CD4-positive, alpha-beta T cell treated with Interleukin-1 beta for 1 hour (primary cell): ENCODE measurements around the gene CCDC137.

Experiments used
- DNase-seq, 2 donors: peaks; one replicate each; pipeline ENCODE4 v3.0.0-alpha.2; 2020 to 2022

Gene CCDC137

GRCh38 chr17:81651692-81652091 lies 14.8 kb upstream of the CCDC137 start:
- no peak for DNase-seq

- DNase-seq: peak in 1 of 2 donors; percentile 21
These were observed 13.4 kb upstream of the CCDC137 start for GRCh38 chr17:81652906-81653771.

GRCh38 chr17:81655378-81656117 lies 11.0 kb upstream of the CCDC137 start:
- no peak for DNase-seq

GRCh38 chr17:81656118-81656743 lies 10.3 kb upstream of the CCDC137 start, which contains the start of gene PDE6G:
Gene PDE6G (minus strand): TSS chr17:81656542. CDS start chr17:81653305, 3,237 bp downstream.
- no peak for DNase-seq

- DNase-seq: no peak
These were observed 9.7 kb upstream of the CCDC137 start for GRCh38 chr17:81656835-81657234.

GRCh38 chr17:81659038-81659437 lies 7.5 kb upstream of the CCDC137 start:
- no peak for DNase-seq

GRCh38 chr17:81660441-81660840 lies 6.1 kb upstream of the CCDC137 start:
- DNase-seq: no peak

GRCh38 chr17:81662002-81662401 lies 4.5 kb upstream of the CCDC137 start:
- no peak for DNase-seq

- no peak for DNase-seq
These were observed 2.5 kb upstream of the CCDC137 start for GRCh38 chr17:81664051-81664470.

- peak; percentile 34 to 43 for DNase-seq
These were observed 1.1 kb upstream of the CCDC137 start for GRCh38 chr17:81665205-81666091.

GRCh38 chr17:81666092-81666341 lies 520 bp upstream of the CCDC137 start:
- DNase-seq: peak in 1 of 2 donors; percentile 19

GRCh38 chr17:81667754-81668153 lies 1.2 kb downstream of the CCDC137 start:
- DNase-seq: no peak

GRCh38 chr17:81672504-81672903 lies 6.0 kb downstream of the CCDC137 start:
- no peak for DNase-seq

- no peak for DNase-seq
These were observed 6.4 kb downstream of the CCDC137 start for GRCh38 chr17:81672954-81673353.

GRCh38 chr17:81673561-81674258 lies 7.2 kb downstream of the CCDC137 start:
- DNase-seq: no peak

- DNase-seq: peak; percentile 39 to 41
These were observed 9.1 kb downstream of the CCDC137 start for GRCh38 chr17:81675515-81676221.

- no peak for DNase-seq
These were observed 10.4 kb downstream of the CCDC137 start for GRCh38 chr17:81676906-81677305.

- DNase-seq: no peak
These were observed 13.6 kb downstream of the CCDC137 start for GRCh38 chr17:81680150-81680549.

- DNase-seq: no peak
These were observed 15.1 kb downstream of the CCDC137 start for GRCh38 chr17:81681672-81682071.

GRCh38 chr17:81682565-81683207 lies 16.1 kb downstream of the CCDC137 start:
- DNase-seq: no peak

- no peak for DNase-seq
These were observed 16.7 kb downstream of the CCDC137 start for GRCh38 chr17:81683208-81683583.
